Erythroblast (primary cell): ENCODE measurements around the gene TMPRSS2.

Experiments
- DNase-seq, 2 experiments: peaks; one replicate each; lab custom pipeline; 2025; lab: John Stamatoyannopoulos, UW
- GATA1 ChIP-seq: IDR thresholded peaks from 2 replicates; pipeline ENCODE4 v1.6.1; 2011; ENCODE audit warnings: low read depth, mild to moderate bottlenecking, control low read depth, low read length, moderate library complexity
- POLR2A ChIP-seq: IDR thresholded peaks from 2 replicates; pipeline ENCODE4 v1.6.1; 2011; ENCODE audit warnings: mild to moderate bottlenecking, low read length

TMPRSS2 gene

GRCh38 chr21:41523175-41523574 lies 15.2 kb upstream of the TMPRSS2 start:
- TF ChIP-seq POLR2A = no peak
- TF ChIP-seq GATA1 = no peak
- no peak for DNase-seq

GRCh38 chr21:41521489-41522027 lies 13.6 kb upstream of the TMPRSS2 start:
- no peak for DNase-seq
- no peak for TF ChIP-seq POLR2A
- TF ChIP-seq GATA1 = no peak

- TF ChIP-seq POLR2A (no peak), GATA1 (no peak)
- no peak for DNase-seq
Observed at GRCh38 chr21:41520560-41521442, 12.8 kb upstream of the TMPRSS2 start.

- DNase-seq = no peak
Observed at GRCh38 chr21:41519806-41520559, 12.0 kb upstream of the TMPRSS2 start.

GRCh38 chr21:41518757-41519156 lies 10.8 kb upstream of the TMPRSS2 start:
- DNase-seq = no peak
- TF ChIP-seq GATA1 (no peak), POLR2A (no peak)

More at GRCh38 chr21:41519806-41520559, 12.0 kb upstream of the TMPRSS2 start:
- TF ChIP-seq POLR2A = no peak

- DNase-seq = no peak
- no peak for TF ChIP-seq POLR2A
- TF ChIP-seq GATA1 = no peak
Observed at GRCh38 chr21:41511858-41512257, 3.9 kb upstream of the TMPRSS2 start.

- no peak for DNase-seq
- no peak for TF ChIP-seq POLR2A
- TF ChIP-seq GATA1 = no peak
Observed at GRCh38 chr21:41510500-41510899, 2.5 kb upstream of the TMPRSS2 start.

- no peak for DNase-seq
- TF ChIP-seq GATA1 (no peak), POLR2A (no peak)
Observed at GRCh38 chr21:41509733-41510132, 1.8 kb upstream of the TMPRSS2 start.

- no peak for TF ChIP-seq GATA1
- TF ChIP-seq POLR2A = no peak
- no peak for DNase-seq
Observed at GRCh38 chr21:41509145-41509496, 1.2 kb upstream of the TMPRSS2 start.

GRCh38 chr21:41508415-41509144 lies 622 bp upstream of the TMPRSS2 start:
- DNase-seq = no peak
- no peak for TF ChIP-seq POLR2A
- TF ChIP-seq GATA1 = no peak

- TF ChIP-seq GATA1 = no peak
- no peak for TF ChIP-seq POLR2A
- DNase-seq = no peak
Observed at GRCh38 chr21:41506611-41507520, 1.1 kb downstream of the TMPRSS2 start.

GRCh38 chr21:41506005-41506594 lies 1.9 kb downstream of the TMPRSS2 start:
- no peak for TF ChIP-seq POLR2A
- TF ChIP-seq GATA1 = no peak
- no peak for DNase-seq
